AG10803 (cell line): ENCODE measurements around the gene MYL2.

ENCODE experiments used
- DNase-seq: peaks from one replicate; pipeline ENCODE4 v3.0.0; 2010; ENCODE audit warnings: low read depth
- H3K4me3 ChIP-seq: 2 replicates; pipeline ENCODE4 v1.5.1; 2011; ENCODE audit warnings: mild to moderate bottlenecking, low read length, control low read depth
- CTCF ChIP-seq: conservative IDR thresholded peaks from 2 replicates; pipeline ENCODE4 v1.5.1; 2011; ENCODE audit warnings: mild to moderate bottlenecking, low read length, control low read depth, inconsistent platforms

The MYL2 gene

GRCh38 chr12:110874781-110875180 is 45.6 kb downstream of the MYL2 start:
- no peak for DNase-seq
- no peak overlapping the region for H3K4me3 ChIP-seq
- no peak for TF ChIP-seq CTCF

- no peak for TF ChIP-seq CTCF
- no peak for DNase-seq
- no peak overlapping the region for H3K4me3 ChIP-seq
Observed at GRCh38 chr12:110874351-110874750, 46.0 kb downstream of the MYL2 start.

GRCh38 chr12:110872100-110872499 is 48.3 kb downstream of the MYL2 start:
- TF ChIP-seq CTCF: no peak
- H3K4me3 ChIP-seq: no peak overlapping the region
- DNase-seq: no peak

GRCh38 chr12:110869803-110870202 is 50.6 kb downstream of the MYL2 start:
- no peak for TF ChIP-seq CTCF
- no peak overlapping the region for H3K4me3 ChIP-seq
- no peak for DNase-seq

GRCh38 chr12:110869026-110869425 is 51.4 kb downstream of the MYL2 start:
- TF ChIP-seq CTCF: no peak
- no peak for DNase-seq
- H3K4me3 ChIP-seq: no peak overlapping the region

- no peak for DNase-seq
- H3K4me3 ChIP-seq: no peak overlapping the region
- no peak for TF ChIP-seq CTCF
Observed at GRCh38 chr12:110865521-110865920, 54.9 kb downstream of the MYL2 start.

GRCh38 chr12:110863161-110863560 is 57.2 kb downstream of the MYL2 start:
- no peak overlapping the region for H3K4me3 ChIP-seq
- TF ChIP-seq CTCF: no peak
- DNase-seq: no peak
